ENCODE results near the gene MIS12. TPM values are rescaled to one million over a fixed set of nuclear protein-coding genes. Genes with fewer than 3 reads are reported as not detected.

MIS12 gene
- polyA plus RNA-seq, 1 experiment, result 6.2 TPM

DNA sequence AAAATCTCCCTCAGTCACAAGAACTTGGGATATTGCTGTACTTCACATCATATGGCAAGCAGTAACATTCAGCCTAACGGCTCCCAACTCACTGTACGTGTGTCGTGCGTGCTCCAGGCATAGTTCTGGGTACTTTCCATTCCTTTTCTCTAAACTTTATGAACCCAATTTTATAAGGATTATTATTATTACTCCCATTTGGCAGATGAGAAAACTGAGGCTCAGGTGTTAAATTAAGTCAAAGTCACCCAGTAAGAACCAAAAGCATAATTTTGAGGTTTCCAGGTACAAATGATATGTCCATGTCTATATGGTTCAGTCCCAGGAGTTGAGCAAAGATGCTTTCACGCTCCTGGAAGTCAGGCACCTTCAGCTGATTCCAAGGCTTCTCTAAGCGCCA lies 42.6 kb upstream of the MIS12 start:
- POLR2A ChIA-PET, result no interaction called here
- CTCF ChIA-PET, result no interaction called here
- TF ChIP-seq, protein P1, sequence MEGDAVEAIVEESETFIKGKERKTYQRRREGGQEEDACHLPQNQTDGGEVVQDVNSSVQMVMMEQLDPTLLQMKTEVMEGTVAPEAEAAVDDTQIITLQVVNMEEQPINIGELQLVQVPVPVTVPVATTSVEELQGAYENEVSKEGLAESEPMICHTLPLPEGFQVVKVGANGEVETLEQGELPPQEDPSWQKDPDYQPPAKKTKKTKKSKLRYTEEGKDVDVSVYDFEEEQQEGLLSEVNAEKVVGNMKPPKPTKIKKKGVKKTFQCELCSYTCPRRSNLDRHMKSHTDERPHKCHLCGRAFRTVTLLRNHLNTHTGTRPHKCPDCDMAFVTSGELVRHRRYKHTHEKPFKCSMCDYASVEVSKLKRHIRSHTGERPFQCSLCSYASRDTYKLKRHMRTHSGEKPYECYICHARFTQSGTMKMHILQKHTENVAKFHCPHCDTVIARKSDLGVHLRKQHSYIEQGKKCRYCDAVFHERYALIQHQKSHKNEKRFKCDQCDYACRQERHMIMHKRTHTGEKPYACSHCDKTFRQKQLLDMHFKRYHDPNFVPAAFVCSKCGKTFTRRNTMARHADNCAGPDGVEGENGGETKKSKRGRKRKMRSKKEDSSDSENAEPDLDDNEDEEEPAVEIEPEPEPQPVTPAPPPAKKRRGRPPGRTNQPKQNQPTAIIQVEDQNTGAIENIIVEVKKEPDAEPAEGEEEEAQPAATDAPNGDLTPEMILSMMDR (IDR thresholded peaks at IDR 0.05; ENCODE audit: insufficient read depth, low read depth, low read length), result no peak
- Histone ChIP-seq H3K36me3 (ENCODE audit: control insufficient read depth, insufficient read depth, low read length) (peaks cover 9% of the 10 kb centered on the region), H3K27me3 (ENCODE audit: control insufficient read depth, insufficient read depth, low read length) (no peaks in the 10 kb centered on the region), H3K4me3 (ENCODE audit: low read depth, low read length) (no peak overlapping the region)
- DNase-seq (ENCODE audit: low read depth), result no peak

DNA sequence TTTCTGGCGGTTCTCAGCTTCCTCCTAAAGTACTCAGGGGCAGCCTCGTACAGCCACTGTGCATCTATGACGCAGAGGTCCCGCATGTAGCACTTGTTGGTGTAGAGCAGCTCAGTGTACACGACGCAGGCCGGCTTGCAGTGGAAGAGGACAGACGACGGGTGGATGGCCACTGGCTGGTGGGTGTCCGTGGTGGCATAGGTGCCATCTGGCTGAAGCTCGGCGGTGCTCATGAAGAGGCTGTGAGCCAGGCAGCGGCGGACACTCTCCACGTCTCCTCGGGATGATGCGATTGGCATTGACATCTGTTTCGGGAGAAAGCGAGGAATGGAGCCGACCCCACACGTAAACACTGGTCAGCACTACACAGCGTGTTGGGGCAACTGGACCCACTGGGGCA lies 42.2 kb upstream of the MIS12 start:
- H3K36me3 ChIP-seq (ENCODE audit: control insufficient read depth, insufficient read depth, low read length), result peaks cover 10% of the 10 kb centered on the region
- ChIA-PET POLR2A (no interaction called here), CTCF (no interaction called here)
- TF ChIP-seq, protein P1 (IDR thresholded peaks at IDR 0.05; ENCODE audit: insufficient read depth, low read depth, low read length), result no peak
- no peak for DNase-seq (ENCODE audit: low read depth)
- no peaks in the 10 kb centered on the region for H3K27me3 ChIP-seq (ENCODE audit: control insufficient read depth, insufficient read depth, low read length)
- H3K4me3 ChIP-seq (ENCODE audit: low read depth, low read length), result no peak overlapping the region

DNA sequence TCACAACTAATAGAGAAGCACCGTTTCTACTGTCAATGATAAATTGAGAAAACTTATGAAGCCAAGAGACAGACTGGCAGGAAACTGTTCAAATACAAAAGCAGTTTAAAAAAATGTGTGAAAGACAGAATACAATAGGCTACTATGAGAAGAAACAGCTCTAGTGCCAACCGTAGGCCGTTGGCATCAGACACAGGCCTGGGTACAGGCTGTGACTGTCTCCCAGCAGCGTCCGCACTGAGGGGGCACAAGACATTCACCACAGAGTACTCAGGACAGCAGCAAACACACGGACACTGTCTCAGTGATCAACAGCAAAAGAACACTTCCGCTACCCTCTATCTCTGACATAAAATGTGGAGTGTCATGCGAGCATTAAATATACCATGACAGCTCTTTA lies 39.6 kb upstream of the MIS12 start:
- TF ChIP-seq, protein P1 (IDR thresholded peaks at IDR 0.05; ENCODE audit: insufficient read depth, low read depth, low read length), result no peak
- CTCF ChIA-PET, result interaction anchor here (3.2 kb wide), 1 partner anchor 8 kb away, joined by 20 read pairs; the partner anchor contains the start of gene C1QBP

DNA sequence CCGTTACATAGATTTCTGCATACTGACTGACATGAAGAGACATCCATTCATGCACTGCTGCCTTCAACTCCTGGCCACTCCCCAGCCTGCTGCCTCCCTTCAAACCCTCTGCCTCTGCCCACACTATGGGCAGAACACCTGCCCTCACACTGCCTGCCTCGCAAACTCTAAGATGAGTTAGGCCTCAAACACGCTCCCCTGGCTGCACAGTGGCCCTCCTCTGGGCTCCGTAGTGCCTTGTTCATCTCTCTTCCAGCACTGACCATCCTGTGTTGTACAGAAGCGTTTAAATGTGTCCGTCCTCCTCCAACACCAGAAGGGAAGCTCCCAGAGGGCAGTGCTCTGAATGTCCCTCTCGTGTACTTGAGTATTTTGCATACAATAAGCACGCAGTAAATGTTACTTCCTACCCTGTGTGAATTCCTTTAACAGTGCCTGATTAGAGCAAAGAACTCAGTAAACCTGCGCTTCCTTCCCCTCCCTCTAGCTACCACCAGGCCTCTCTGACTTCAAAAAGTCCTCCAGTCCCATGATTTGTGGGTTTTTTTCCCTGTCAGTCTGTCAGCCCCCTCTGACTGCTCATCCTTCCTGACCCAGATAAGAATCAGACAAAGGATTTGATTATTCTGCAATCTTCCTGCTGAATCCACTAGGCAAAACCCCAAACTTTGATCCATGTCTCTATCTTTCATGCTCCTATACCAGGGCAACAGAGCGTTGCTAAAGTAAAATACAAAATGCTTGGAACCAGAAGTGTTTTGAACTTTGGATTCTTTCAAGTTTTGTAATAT lies 21.5 kb upstream of the MIS12 start:
- TF ChIP-seq, protein P1 (IDR thresholded peaks at IDR 0.05; ENCODE audit: insufficient read depth, low read depth, low read length), result no peak
- no peak for DNase-seq (ENCODE audit: low read depth)
- ChIA-PET CTCF (interaction anchor here (0.8 to 3.5 kb wide), 3 partner anchors 14 to 61 kb away, joined by 3 to 16 read pairs (median 3); partner anchors contain the start of gene C1QBP), POLR2A (no interaction called here)
- Histone ChIP-seq H3K27me3 (ENCODE audit: control insufficient read depth, insufficient read depth, low read length) (no peaks in the 10 kb centered on the region), H3K4me3 (ENCODE audit: low read depth, low read length) (no peak overlapping the region), H3K36me3 (ENCODE audit: control insufficient read depth, insufficient read depth, low read length) (0 out of 2 replicates have a peak, but pooled peaks cover 2% of the 10 kb centered on the region)

More for the DNA sequence above, 39.6 kb upstream of the MIS12 start:
- DNase-seq (ENCODE audit: low read depth), result no peak
- Histone ChIP-seq H3K27me3 (ENCODE audit: control insufficient read depth, insufficient read depth, low read length) (no peaks in the 10 kb centered on the region), H3K36me3 (ENCODE audit: control insufficient read depth, insufficient read depth, low read length) (peaks cover 14% of the 10 kb centered on the region), H3K4me3 (ENCODE audit: low read depth, low read length) (no peak overlapping the region)
- POLR2A ChIA-PET, result no interaction called here

DNA sequence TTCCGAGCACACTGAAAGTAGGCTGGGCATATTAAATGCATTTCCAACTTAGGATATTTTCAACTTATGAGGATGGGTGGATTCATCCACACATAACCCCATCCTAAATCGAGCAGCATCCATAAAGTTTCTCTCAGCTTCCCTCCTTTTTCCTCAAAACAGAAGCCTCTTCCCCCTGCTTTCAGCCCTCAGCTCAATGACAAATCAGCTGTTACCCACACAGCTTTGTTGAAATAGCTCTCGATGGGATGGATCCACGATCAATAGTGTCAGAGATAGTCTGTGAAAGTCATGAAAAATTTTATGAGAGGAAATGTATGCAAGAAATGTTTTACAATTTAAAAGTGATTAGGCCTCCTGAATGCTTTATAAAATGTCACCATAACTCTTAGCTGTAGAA lies 20.1 kb upstream of the MIS12 start:
- Histone ChIP-seq H3K27me3 (ENCODE audit: control insufficient read depth, insufficient read depth, low read length) (no peaks in the 10 kb centered on the region), H3K36me3 (ENCODE audit: control insufficient read depth, insufficient read depth, low read length) (no peaks in the 10 kb centered on the region), H3K4me3 (ENCODE audit: low read depth, low read length) (no peak overlapping the region)
- TF ChIP-seq, protein P1 (IDR thresholded peaks at IDR 0.05; ENCODE audit: insufficient read depth, low read depth, low read length), result no peak
- POLR2A ChIA-PET, result no interaction called here
- CTCF ChIA-PET, result interaction anchor here (1.6 to 2.7 kb wide), 2 partner anchors 28 to 970 kb away, joined by 3 to 13 read pairs; partner anchors contain the start of gene C1QBP
- no peak for DNase-seq (ENCODE audit: low read depth)
